ENCODE data around the gene MBNL1.
"Not testable (repeated sequence)": the region's sequence is repeated elsewhere in the genome, so short reads cannot be mapped to it uniquely, and the experiment has no call there.

MBNL1 gene

GRCh38 chr3:152405915-152406802 is 137.4 kb downstream of the MBNL1 start:
- peak; percentile 66 to 88 for DNase-seq

GRCh38 chr3:152413240-152413639 is 144.5 kb downstream of the MBNL1 start:
- no peak for DNase-seq

- no peak for DNase-seq
Measured at GRCh38 chr3:152416808-152417580, 148.3 kb downstream of the MBNL1 start.

GRCh38 chr3:152419748-152420147 is 151.0 kb downstream of the MBNL1 start:
- no peak for DNase-seq

GRCh38 chr3:152421162-152421561 is 152.4 kb downstream of the MBNL1 start:
- DNase-seq: no peak

GRCh38 chr3:152426393-152426792 is 157.7 kb downstream of the MBNL1 start:
- no peak for DNase-seq

GRCh38 chr3:152428577-152428976 is 159.8 kb downstream of the MBNL1 start:
- no peak for DNase-seq

- DNase-seq: no peak
Measured at GRCh38 chr3:152430223-152431002, 161.7 kb downstream of the MBNL1 start.

GRCh38 chr3:152434142-152434541 is 165.4 kb downstream of the MBNL1 start:
- no peak for DNase-seq

GRCh38 chr3:152435210-152435609 is 166.5 kb downstream of the MBNL1 start:
- not testable (repeated sequence) for DNase-seq

GRCh38 chr3:152436707-152437590 is 168.2 kb downstream of the MBNL1 start:
- peak in 1 of 2 donors; percentile 21 for DNase-seq

- no peak for DNase-seq
Measured at GRCh38 chr3:152438181-152438580, 169.5 kb downstream of the MBNL1 start.

- no peak for DNase-seq
Measured at GRCh38 chr3:152438706-152439105, 170.0 kb downstream of the MBNL1 start.

GRCh38 chr3:152440243-152440642 is 171.5 kb downstream of the MBNL1 start:
- peak in 1 of 2 donors; percentile 0 for DNase-seq

GRCh38 chr3:152443212-152444023 is 174.7 kb downstream of the MBNL1 start:
- DNase-seq: no peak

- DNase-seq: peak; percentile 45 to 60
Measured at GRCh38 chr3:152444029-152444641, 175.4 kb downstream of the MBNL1 start.

- no peak for DNase-seq
Measured at GRCh38 chr3:152445212-152445611, 176.5 kb downstream of the MBNL1 start.

- DNase-seq: no peak
Measured at GRCh38 chr3:152446495-152446894, 177.8 kb downstream of the MBNL1 start.

- no peak for DNase-seq
Measured at GRCh38 chr3:152447511-152447910, 178.8 kb downstream of the MBNL1 start.

GRCh38 chr3:152448091-152448490 is 179.4 kb downstream of the MBNL1 start:
- DNase-seq: no peak
